Erythroblast (primary cell): ENCODE results near the gene PPM1G.

Experiments used
- GATA1 ChIP-seq: IDR thresholded peaks from 2 replicates; pipeline ENCODE4 v1.6.1; 2011; ENCODE audit warnings: low read depth, mild to moderate bottlenecking, control low read depth, low read length, moderate library complexity
- POLR2A ChIP-seq: IDR thresholded peaks from 2 replicates; pipeline ENCODE4 v1.6.1; 2011; ENCODE audit warnings: mild to moderate bottlenecking, low read length

GRCh38 chr2:27377618-27378095 lies 31.7 kb downstream of the PPM1G start:
- TF ChIP-seq POLR2A (peak; percentile 23), GATA1 (no peak)
